Measurements from ENCODE around the gene KAT7.
A peak's percentile ranks its signal among the peaks of the same experiment; 100 is the strongest.
"Not testable (repeated sequence)": the region's sequence is repeated elsewhere in the genome, so short reads cannot be mapped to it uniquely, and the experiment has no call there.

The KAT7 gene

GRCh38 chr17:49788478-49789242 lies at the start of gene KAT7:
Gene KAT7 (plus strand): TSS chr17:49788681. CDS start chr17:49788835, 154 bp downstream.
- DNase-seq, result peak; percentile 99

- no peak for DNase-seq
These were observed 48.7 kb upstream of the KAT7 start for GRCh38 chr17:49739641-49740271.

GRCh38 chr17:49741009-49741691 lies 47.3 kb upstream of the KAT7 start:
- no peak for DNase-seq

GRCh38 chr17:49741692-49742076 lies 46.8 kb upstream of the KAT7 start:
- no peak for DNase-seq

- DNase-seq, result peak; percentile 17
These were observed 46.3 kb upstream of the KAT7 start for GRCh38 chr17:49742166-49742638.

- no peak for DNase-seq
These were observed 43.0 kb upstream of the KAT7 start for GRCh38 chr17:49745175-49746139.

- no peak for DNase-seq
These were observed 41.5 kb upstream of the KAT7 start for GRCh38 chr17:49746791-49747490.

- no peak for DNase-seq
These were observed 40.8 kb upstream of the KAT7 start for GRCh38 chr17:49747632-49748031.

- no peak for DNase-seq
These were observed 40.3 kb upstream of the KAT7 start for GRCh38 chr17:49748223-49748622.

- no peak for DNase-seq
These were observed 39.7 kb upstream of the KAT7 start for GRCh38 chr17:49748791-49749190.

GRCh38 chr17:49749730-49750129 lies 38.8 kb upstream of the KAT7 start:
- DNase-seq, result no peak

GRCh38 chr17:49752508-49752907 lies 36.0 kb upstream of the KAT7 start:
- no peak for DNase-seq

GRCh38 chr17:49753959-49754391 lies 34.5 kb upstream of the KAT7 start:
- DNase-seq, result no peak

- DNase-seq, result no peak
These were observed 32.7 kb upstream of the KAT7 start for GRCh38 chr17:49755663-49756283.

- DNase-seq, result no peak
These were observed 31.9 kb upstream of the KAT7 start for GRCh38 chr17:49756323-49757150.

GRCh38 chr17:49757151-49757777 lies 31.2 kb upstream of the KAT7 start:
- DNase-seq, result no peak

- not testable (repeated sequence) for DNase-seq
These were observed 29.9 kb upstream of the KAT7 start for GRCh38 chr17:49758464-49759010.

- no peak for DNase-seq
These were observed 29.3 kb upstream of the KAT7 start for GRCh38 chr17:49759203-49759602.

GRCh38 chr17:49760296-49760695 lies 28.2 kb upstream of the KAT7 start:
- no peak for DNase-seq

Data from fibroblast of skin of right biceps (primary cell).